Ectodermal cell (in vitro differentiated cells): ENCODE data around the gene DDIAS.

ENCODE experiments used
- H3K27ac ChIP-seq: 2 replicates; pipeline ENCODE4 v1.7.0; 2013; ENCODE audit warnings: mild to moderate bottlenecking, low read depth, low read length; ENCODE audit not compliant: insufficient read depth, poor library complexity, severe bottlenecking
- H3K27me3 ChIP-seq: 2 replicates; pipeline ENCODE4 v1.7.0; 2013; ENCODE audit warnings: mild to moderate bottlenecking, low read length; ENCODE audit not compliant: insufficient read depth, control insufficient read depth, poor library complexity, severe bottlenecking
- H3K36me3 ChIP-seq: one replicate; pipeline ENCODE4 v1.7.0; 2013; ENCODE audit warnings: low read length; ENCODE audit not compliant: control insufficient read depth, insufficient read depth
- H3K4me1 ChIP-seq: one replicate; pipeline ENCODE4 v1.7.0; 2013; ENCODE audit warnings: low read length; ENCODE audit not compliant: control insufficient read depth, insufficient read depth
- H3K4me3 ChIP-seq: 2 replicates; pipeline ENCODE4 v1.7.0; 2013; ENCODE audit warnings: low read depth, low read length, control low read depth; ENCODE audit not compliant: insufficient read depth
- H3K9me3 ChIP-seq: 2 replicates; pipeline ENCODE4 v1.7.0; 2013; ENCODE audit warnings: mild to moderate bottlenecking, low read length, moderate library complexity; ENCODE audit not compliant: control insufficient read depth
- WGBS, 2 experiments: methylation state at CpG; one replicate each; pipeline ENCODE4 v1.1.7; 2013; ENCODE audit warnings: missing lambda C conversion rate in 2 of 2; 5-methylcytosine and 5-hydroxymethylcytosine counted together

The DDIAS gene

GRCh38 chr11:82978422-82979099 lies 77.0 kb downstream of the DDIAS start:
- Histone ChIP-seq H3K4me3 (no peak overlapping the region), H3K9me3 (no peaks in the 10 kb centered on the region), H3K4me1 (no peaks in the 10 kb centered on the region), H3K36me3 (no peaks in the 10 kb centered on the region), H3K27me3 (no peaks in the 10 kb centered on the region), H3K27ac (no peak overlapping the region)
- WGBS, 2 experiments: 95 to 96% methylated on average over 6 of the region's 6 CpGs

- Histone ChIP-seq H3K4me3 (no peak overlapping the region), H3K4me1 (no peaks in the 10 kb centered on the region), H3K9me3 (no peaks in the 10 kb centered on the region), H3K27ac (no peak overlapping the region), H3K36me3 (no peaks in the 10 kb centered on the region), H3K27me3 (no peaks in the 10 kb centered on the region)
Observed at GRCh38 chr11:82979824-82980223, 78.3 kb downstream of the DDIAS start.

- no peak overlapping the region for H3K27ac ChIP-seq
- no peaks in the 10 kb centered on the region for H3K4me1 ChIP-seq
- no peaks in the 10 kb centered on the region for H3K27me3 ChIP-seq
- H3K9me3 ChIP-seq: no peaks in the 10 kb centered on the region
- H3K36me3 ChIP-seq: no peaks in the 10 kb centered on the region
- H3K4me3 ChIP-seq: no peak overlapping the region
Observed at GRCh38 chr11:82980292-82980691, 78.8 kb downstream of the DDIAS start.

GRCh38 chr11:82980947-82981346 lies 79.4 kb downstream of the DDIAS start:
- Histone ChIP-seq H3K27ac (no peak overlapping the region), H3K4me1 (no peaks in the 10 kb centered on the region), H3K4me3 (no peak overlapping the region), H3K9me3 (no peaks in the 10 kb centered on the region), H3K27me3 (no peaks in the 10 kb centered on the region), H3K36me3 (no peaks in the 10 kb centered on the region)
- 86 to 91% methylated on average over 3 to 4 of the region's 4 CpGs for WGBS, 2 experiments

- H3K36me3 ChIP-seq: no peaks in the 10 kb centered on the region
- no peak overlapping the region for H3K27ac ChIP-seq
- H3K27me3 ChIP-seq: no peaks in the 10 kb centered on the region
- no peaks in the 10 kb centered on the region for H3K4me1 ChIP-seq
- H3K9me3 ChIP-seq: no peaks in the 10 kb centered on the region
- WGBS, 2 experiments: 95 to 98% methylated on average over 6 of the region's 6 CpGs
- H3K4me3 ChIP-seq: no peak overlapping the region
Observed at GRCh38 chr11:82981852-82982251, 80.3 kb downstream of the DDIAS start.
